Breast epithelium (tissue), 4 donors: ENCODE results near the gene PPM1F. TPM values are rescaled to one million over a fixed set of nuclear protein-coding genes. Genes with fewer than 3 reads are reported as not detected.
A peak's percentile ranks its signal among the peaks of the same experiment; 100 is the strongest.

ENCODE experiments used
- DNase-seq, 2 donors: peaks; one replicate each; pipeline ENCODE4 v3.0.0-alpha.2; 2019; ENCODE audit warnings: low spot score in 2 of 2
- H3K27ac ChIP-seq, 2 donors: fragments of 200-600 bp; sonication (generic) in 1 of 2; one replicate each; pipeline ENCODE4 v1.5.1; 2016 to 2019; ENCODE audit warnings: mild to moderate bottlenecking in 1 of 2
- H3K27me3 ChIP-seq, 2 donors: fragments of 200-600 bp; sonication (generic) in 1 of 2; one replicate each; pipeline versions ENCODE4 v1.5.1 to v1.6.0; 2017 to 2019; ENCODE audit warnings: control low read depth in 1 of 2, mild to moderate bottlenecking in 1 of 2
- H3K36me3 ChIP-seq: fragments of 200-600 bp; one replicate; pipeline ENCODE4 v1.5.1; 2019
- H3K4me1 ChIP-seq, 2 donors: fragments of 200-600 bp; sonication (generic); one replicate each; pipeline ENCODE4 v1.5.1; 2016 to 2019; ENCODE audit warnings: control low read depth in 1 of 2
- H3K4me3 ChIP-seq, 3 donors: fragments of 200-600 bp; sonication (generic); 1 replicate in 2 of 3; 2 replicates in 1 of 3; pipeline ENCODE4 v1.5.1; 2016 to 2019; ENCODE audit warnings: mild to moderate bottlenecking in 3 of 3, moderate library complexity in 2 of 3
- H3K9me3 ChIP-seq, 2 donors: fragments of 200-600 bp; sonication (generic) in 1 of 2; one replicate each; pipeline ENCODE4 v1.5.1; 2016 to 2019; ENCODE audit warnings: control low read depth in 1 of 2
- POLR2A ChIP-seq: fragments of 450-650 bp; IDR thresholded peaks from one replicate; pipeline ENCODE4 v1.6.1; 2016; ENCODE audit warnings: antibody characterized with exemption, mild to moderate bottlenecking, moderate library complexity
- POLR2AphosphoS5 ChIP-seq, 3 donors: sonication (generic); formaldehyde crosslinking; IDR thresholded peaks; one replicate each; pipeline ENCODE4 v1.6.1; 2017; ENCODE audit warnings: antibody characterized with exemption in 3 of 3
- intact Hi-C: fragments of 100-400 bp; cut with DNase I; formaldehyde crosslinking; loops from one replicate; pipeline ENCODE4 v1.15.1; 2023; ENCODE audit warnings: low total_unique reads
- total RNA-seq, 3 donors: library from RNA; depleted of rRNA; stranded (reverse); fragments of >200 nt; gene quantifications; one replicate each; pipeline ENCODE4 v1.1.0, GENCODE V29; 2016
- TF ChIP-seq, protein P1 (sequence below), 3 donors: fragments of 450-650 bp; IDR thresholded peaks; one replicate each; pipeline ENCODE4 v1.5.1; 2016 to 2017; ENCODE audit warnings: antibody characterized with exemption in 3 of 3, mild to moderate bottlenecking in 3 of 3, moderate library complexity in 3 of 3

PPM1F gene
- total RNA-seq, 3 donors from 2014 or later: 24.3 to 45.2 (median 28.1) TPM

DNA sequence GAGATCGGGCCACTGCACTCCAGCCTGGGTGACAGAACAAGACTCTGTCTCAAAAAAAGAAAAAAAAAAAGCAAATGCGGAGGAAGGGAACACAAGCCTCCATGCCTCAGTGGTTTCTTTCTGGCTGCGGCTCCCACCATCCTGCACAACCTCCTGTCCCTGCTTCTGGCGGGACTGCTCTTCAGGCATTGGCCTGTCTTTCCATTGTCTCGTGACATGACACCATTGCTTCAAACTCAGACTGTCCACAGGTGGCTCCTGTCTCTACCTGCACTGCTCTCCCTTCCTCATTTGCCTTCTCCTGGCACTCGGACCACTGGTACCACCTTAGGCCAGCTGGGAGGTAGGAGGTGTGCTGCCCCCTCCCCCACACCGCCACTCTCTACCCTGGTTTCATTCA, 10.6 kb upstream of the PPM1F start:
- intact Hi-C loops: no loop called here
- H3K27ac ChIP-seq: no peak overlapping the region
- no peak overlapping the region for H3K4me3 ChIP-seq
- H3K27me3 ChIP-seq: no peaks in the 10 kb centered on the region
- H3K36me3 ChIP-seq: peaks cover 21% of the 10 kb centered on the region
- H3K4me1 ChIP-seq: no peaks in the 10 kb centered on the region
- no peaks in the 10 kb centered on the region for H3K9me3 ChIP-seq
- TF ChIP-seq POLR2AphosphoS5 (IDR thresholded peaks at IDR 0.05) (no peak), POLR2A (no peak)
- TF ChIP-seq, protein P1, sequence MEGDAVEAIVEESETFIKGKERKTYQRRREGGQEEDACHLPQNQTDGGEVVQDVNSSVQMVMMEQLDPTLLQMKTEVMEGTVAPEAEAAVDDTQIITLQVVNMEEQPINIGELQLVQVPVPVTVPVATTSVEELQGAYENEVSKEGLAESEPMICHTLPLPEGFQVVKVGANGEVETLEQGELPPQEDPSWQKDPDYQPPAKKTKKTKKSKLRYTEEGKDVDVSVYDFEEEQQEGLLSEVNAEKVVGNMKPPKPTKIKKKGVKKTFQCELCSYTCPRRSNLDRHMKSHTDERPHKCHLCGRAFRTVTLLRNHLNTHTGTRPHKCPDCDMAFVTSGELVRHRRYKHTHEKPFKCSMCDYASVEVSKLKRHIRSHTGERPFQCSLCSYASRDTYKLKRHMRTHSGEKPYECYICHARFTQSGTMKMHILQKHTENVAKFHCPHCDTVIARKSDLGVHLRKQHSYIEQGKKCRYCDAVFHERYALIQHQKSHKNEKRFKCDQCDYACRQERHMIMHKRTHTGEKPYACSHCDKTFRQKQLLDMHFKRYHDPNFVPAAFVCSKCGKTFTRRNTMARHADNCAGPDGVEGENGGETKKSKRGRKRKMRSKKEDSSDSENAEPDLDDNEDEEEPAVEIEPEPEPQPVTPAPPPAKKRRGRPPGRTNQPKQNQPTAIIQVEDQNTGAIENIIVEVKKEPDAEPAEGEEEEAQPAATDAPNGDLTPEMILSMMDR (IDR thresholded peaks at IDR 0.05): no peak
- no peak for DNase-seq

DNA sequence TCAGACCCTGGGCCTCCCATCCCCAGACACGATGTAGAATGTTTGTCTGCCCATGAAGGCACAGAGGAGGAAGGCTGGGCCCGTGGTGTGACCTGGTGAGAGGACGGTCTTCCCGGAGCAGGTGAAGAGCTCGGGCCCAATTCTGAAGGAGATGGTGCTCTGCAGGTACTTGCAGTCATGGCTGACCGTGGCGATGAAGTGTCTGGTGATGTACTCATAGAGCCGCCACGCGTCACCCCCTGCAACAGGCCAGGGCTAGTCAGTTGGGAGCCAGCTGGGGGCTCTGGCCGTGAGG, 10.0 kb upstream of the PPM1F start:
- TF ChIP-seq POLR2A: no peak
- TF ChIP-seq POLR2AphosphoS5 (IDR thresholded peaks at IDR 0.05): no peak
- TF ChIP-seq, protein P1 (IDR thresholded peaks at IDR 0.05): no peak

DNA sequence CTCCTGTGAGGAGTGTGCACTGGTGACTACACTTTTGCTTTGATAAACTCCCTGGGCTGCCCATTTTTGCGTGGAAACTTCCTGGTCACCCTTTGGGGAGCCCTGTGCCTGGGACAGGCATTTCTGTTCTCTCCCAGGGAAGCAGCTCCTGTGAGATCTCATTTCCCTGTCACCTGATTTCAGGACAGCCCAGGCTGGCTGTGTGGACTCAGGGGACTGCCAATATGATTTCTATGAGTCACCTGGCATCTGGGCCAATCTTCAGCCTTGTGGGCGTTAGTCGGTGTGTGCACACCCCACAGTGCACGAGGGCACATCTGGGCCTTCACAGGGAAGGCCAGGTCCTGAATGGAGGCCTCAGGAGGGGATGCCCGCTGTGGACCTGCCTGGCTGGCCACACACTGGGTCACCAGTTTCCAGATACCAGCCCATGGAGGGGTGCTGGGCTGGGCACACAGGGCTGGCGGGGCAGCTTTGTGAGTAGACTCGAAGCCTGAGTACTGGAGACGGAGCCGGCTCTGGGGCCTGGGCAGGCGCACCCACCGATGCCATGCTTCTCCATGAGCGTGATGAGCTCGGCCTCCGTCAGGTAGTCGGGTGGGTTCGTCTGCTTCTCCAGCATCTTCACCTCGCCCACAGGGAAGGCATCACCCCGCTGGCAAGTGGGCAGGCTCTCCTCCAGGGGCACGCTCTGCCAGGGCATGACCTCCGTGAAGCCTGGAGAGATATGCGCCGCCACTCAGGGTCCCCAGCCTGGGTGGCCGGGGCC, 9.4 kb upstream of the PPM1F start:
- no peak for DNase-seq
- Histone ChIP-seq H3K9me3 (no peaks in the 10 kb centered on the region), H3K4me3 (no peak overlapping the region), H3K27me3 (no peaks in the 10 kb centered on the region), H3K4me1 (no peaks in the 10 kb centered on the region), H3K27ac (peak overlapping the region; percentile 27 to 65), H3K36me3 (peaks cover 18% of the 10 kb centered on the region)
- intact Hi-C loops: no loop called here
- TF ChIP-seq POLR2A (no peak), POLR2AphosphoS5 (IDR thresholded peaks at IDR 0.05) (no peak)
- TF ChIP-seq, protein P1 (IDR thresholded peaks at IDR 0.05): no peak

More for the DNA sequence above, 10.0 kb upstream of the PPM1F start:
- intact Hi-C loops: no loop called here
- Histone ChIP-seq H3K9me3 (no peaks in the 10 kb centered on the region), H3K27ac (no peak overlapping the region), H3K4me1 (no peaks in the 10 kb centered on the region), H3K27me3 (no peaks in the 10 kb centered on the region), H3K36me3 (peaks cover 21% of the 10 kb centered on the region), H3K4me3 (no peak overlapping the region)
- DNase-seq: no peak

DNA sequence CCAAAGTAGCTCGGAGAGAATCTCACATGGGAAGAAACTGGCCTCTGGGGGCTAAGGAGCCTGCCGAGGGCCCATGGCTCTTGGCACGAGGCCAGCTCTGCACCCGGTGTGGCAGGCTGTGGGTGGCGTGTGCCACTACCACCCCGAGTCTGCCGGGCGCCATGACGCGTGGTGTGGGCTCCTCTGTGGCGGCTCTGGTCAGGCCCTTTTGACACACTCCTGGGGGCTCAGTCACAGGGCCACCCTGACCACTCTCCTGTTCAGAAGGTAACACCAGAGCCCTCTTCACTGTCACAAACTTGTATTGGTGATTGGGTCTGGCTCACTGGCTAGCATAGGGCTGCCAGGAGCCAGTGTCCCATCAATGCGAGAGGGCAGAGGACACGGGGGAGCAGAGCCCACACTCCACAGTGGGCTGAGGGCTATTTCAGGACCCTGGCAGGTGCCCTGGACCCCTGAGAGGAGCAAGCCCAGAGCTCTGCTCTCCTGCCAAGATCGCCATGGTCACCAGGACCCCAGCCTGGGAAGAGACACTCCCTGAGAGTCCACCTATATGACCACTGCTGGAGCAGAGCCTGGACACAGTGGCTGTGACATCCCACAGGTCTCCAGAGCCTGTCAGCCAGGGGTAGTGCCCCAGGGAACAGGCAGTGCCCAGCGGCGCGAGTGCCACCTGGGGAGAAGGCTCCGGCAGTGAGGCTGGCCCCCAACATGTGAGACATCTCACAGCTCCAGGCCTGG, 8.6 kb upstream of the PPM1F start:
- H3K27me3 ChIP-seq: no peaks in the 10 kb centered on the region
- no peak for DNase-seq
- no peak overlapping the region for H3K4me3 ChIP-seq
- no peaks in the 10 kb centered on the region for H3K4me1 ChIP-seq
- H3K36me3 ChIP-seq: peaks cover 10% of the 10 kb centered on the region
- intact Hi-C loops: no loop called here
- no peak for TF ChIP-seq POLR2AphosphoS5 (IDR thresholded peaks at IDR 0.05)
- TF ChIP-seq, protein P1 (IDR thresholded peaks at IDR 0.05): no peak
- no peak for TF ChIP-seq POLR2A
- H3K9me3 ChIP-seq: no peaks in the 10 kb centered on the region
- peak overlapping the region; percentile 27 to 65 for H3K27ac ChIP-seq
